ENCODE measurements around the gene FNDC3B.

DNA sequence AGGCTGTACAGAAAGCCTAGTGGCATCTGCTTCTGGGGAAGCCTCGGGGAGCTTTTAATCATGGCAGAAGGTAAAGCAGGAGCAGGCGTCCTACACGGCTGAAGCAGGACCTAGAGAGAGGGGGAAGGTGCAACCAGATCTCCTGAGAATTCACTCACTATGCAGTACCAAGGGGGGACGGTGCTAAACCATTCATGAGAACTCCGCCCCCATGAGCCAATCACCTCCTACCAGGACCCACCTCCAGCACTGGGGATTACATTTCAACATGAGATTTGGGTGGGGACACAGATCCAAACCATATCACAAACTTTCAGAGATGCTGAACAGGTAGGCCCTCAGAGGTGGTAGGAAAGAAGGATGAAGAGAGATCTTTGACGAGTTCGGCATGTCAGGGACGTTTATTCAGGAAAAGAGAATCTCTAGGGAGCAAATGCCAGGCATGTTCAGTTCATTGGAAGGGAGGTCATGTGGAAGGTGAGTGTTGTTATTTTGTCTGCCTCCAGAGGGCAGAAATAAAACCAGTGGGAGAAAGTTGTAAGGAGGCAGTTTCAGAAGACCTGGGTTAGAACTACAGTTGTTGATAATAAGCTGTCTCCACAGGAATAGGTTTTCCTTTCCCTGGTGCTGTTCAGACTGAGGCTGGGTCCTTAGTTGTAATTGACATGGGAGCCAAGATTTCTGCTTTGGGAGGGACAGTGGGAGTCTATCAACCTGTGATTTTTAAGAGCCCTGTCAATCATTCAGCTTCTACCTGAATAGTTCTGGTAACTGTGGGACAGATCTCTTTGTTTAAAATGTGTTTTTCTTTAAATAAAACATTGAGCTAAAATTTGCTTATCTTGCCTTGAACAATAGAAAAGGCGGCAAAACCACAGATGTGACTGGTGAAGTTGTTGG, 4.3 kb upstream of the FNDC3B start:
- TF ChIP-seq, protein P1, sequence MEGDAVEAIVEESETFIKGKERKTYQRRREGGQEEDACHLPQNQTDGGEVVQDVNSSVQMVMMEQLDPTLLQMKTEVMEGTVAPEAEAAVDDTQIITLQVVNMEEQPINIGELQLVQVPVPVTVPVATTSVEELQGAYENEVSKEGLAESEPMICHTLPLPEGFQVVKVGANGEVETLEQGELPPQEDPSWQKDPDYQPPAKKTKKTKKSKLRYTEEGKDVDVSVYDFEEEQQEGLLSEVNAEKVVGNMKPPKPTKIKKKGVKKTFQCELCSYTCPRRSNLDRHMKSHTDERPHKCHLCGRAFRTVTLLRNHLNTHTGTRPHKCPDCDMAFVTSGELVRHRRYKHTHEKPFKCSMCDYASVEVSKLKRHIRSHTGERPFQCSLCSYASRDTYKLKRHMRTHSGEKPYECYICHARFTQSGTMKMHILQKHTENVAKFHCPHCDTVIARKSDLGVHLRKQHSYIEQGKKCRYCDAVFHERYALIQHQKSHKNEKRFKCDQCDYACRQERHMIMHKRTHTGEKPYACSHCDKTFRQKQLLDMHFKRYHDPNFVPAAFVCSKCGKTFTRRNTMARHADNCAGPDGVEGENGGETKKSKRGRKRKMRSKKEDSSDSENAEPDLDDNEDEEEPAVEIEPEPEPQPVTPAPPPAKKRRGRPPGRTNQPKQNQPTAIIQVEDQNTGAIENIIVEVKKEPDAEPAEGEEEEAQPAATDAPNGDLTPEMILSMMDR (IDR thresholded peaks at IDR 0.05): 0 out of 3 replicates have a peak, but pooled peaks have one; percentile 10
- no peak for TF ChIP-seq POLR2A (IDR thresholded peaks at IDR 0.05; ENCODE audit: low read length)
- no peak for TF ChIP-seq ESRRA (IDR thresholded peaks at IDR 0.05; ENCODE audit: borderline replicate concordance, low read length)
- TF ChIP-seq, protein P2, sequence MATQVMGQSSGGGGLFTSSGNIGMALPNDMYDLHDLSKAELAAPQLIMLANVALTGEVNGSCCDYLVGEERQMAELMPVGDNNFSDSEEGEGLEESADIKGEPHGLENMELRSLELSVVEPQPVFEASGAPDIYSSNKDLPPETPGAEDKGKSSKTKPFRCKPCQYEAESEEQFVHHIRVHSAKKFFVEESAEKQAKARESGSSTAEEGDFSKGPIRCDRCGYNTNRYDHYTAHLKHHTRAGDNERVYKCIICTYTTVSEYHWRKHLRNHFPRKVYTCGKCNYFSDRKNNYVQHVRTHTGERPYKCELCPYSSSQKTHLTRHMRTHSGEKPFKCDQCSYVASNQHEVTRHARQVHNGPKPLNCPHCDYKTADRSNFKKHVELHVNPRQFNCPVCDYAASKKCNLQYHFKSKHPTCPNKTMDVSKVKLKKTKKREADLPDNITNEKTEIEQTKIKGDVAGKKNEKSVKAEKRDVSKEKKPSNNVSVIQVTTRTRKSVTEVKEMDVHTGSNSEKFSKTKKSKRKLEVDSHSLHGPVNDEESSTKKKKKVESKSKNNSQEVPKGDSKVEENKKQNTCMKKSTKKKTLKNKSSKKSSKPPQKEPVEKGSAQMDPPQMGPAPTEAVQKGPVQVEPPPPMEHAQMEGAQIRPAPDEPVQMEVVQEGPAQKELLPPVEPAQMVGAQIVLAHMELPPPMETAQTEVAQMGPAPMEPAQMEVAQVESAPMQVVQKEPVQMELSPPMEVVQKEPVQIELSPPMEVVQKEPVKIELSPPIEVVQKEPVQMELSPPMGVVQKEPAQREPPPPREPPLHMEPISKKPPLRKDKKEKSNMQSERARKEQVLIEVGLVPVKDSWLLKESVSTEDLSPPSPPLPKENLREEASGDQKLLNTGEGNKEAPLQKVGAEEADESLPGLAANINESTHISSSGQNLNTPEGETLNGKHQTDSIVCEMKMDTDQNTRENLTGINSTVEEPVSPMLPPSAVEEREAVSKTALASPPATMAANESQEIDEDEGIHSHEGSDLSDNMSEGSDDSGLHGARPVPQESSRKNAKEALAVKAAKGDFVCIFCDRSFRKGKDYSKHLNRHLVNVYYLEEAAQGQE (IDR thresholded peaks at IDR 0.05): no peak
- no peak for TF ChIP-seq RNF2 (IDR thresholded peaks at IDR 0.05; ENCODE audit: borderline replicate concordance, low read depth)
- no peak for TF ChIP-seq MAFK (IDR thresholded peaks at IDR 0.05; ENCODE audit: partially characterized antibody)
- TF ChIP-seq POLR2AphosphoS2 (conservative IDR thresholded peaks at IDR 0.05; ENCODE audit: low read length): no peak
- no peak for TF ChIP-seq EP300 (IDR thresholded peaks at IDR 0.05)
- TF ChIP-seq HMGXB4 (CRISPR knock-in tag; IDR thresholded peaks at IDR 0.05; ENCODE audit: borderline replicate concordance): no peak
- no peak for TF ChIP-seq BCL3 (IDR thresholded peaks at IDR 0.05)
- TF ChIP-seq NR3C1 (IDR thresholded peaks at IDR 0.05): no peak
- TF ChIP-seq MAX (IDR thresholded peaks at IDR 0.05): no peak
- TF ChIP-seq HDAC2 (IDR thresholded peaks at IDR 0.05): no peak

All from A549 (cell line).